ENCODE measurements around the gene MRTFA. TPM values are rescaled to one million over a fixed set of nuclear protein-coding genes. Genes with fewer than 3 reads are reported as not detected.

The MRTFA gene
- total RNA-seq, 4 donors from 2014 or later: 45.5 to 90.2 (median 78.3) TPM

DNA sequence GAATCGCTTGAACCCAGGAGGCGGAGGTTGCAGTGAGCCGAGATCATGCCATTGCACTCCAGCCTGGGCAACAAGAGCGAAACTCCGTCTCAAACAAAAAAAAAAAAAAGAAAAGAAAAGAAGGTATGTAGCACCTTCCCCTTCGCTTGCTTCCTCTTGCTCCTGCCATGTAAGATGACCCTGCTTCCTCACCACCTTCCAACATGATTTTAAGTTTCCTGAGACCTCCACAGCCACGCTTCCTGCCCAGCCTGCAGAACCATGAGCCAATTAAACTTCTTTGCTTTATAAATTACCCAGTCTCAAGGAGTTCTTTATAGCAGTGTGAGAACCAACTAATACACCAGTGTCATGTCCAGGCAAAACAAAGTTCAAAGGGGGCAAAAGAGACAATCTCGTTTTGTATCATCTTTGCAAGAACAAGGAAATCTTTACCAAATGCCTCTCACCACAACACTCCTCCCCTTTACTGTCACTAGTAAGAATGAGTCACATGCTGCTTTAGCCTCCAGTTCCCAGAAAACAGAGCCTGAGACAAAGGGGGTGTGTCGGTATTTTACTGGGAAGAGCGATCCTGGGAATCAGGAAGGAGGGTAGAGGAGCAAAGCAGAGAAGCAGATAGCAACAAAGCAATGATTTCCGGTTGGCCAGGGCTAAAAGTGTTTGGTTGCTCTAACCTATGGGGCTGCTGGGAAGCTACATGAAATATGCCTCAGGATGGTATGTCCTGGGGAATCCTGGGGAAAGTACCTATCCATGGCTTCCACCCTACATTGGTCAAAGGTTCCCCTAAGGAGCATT lies 32.3 kb upstream of the MRTFA start:
- no peak for TF ChIP-seq POLR2A (IDR thresholded peaks at IDR 0.05)
- peak; percentile 25 for TF ChIP-seq POLR2AphosphoS5 (IDR thresholded peaks at IDR 0.05)
- TF ChIP-seq, protein P1, sequence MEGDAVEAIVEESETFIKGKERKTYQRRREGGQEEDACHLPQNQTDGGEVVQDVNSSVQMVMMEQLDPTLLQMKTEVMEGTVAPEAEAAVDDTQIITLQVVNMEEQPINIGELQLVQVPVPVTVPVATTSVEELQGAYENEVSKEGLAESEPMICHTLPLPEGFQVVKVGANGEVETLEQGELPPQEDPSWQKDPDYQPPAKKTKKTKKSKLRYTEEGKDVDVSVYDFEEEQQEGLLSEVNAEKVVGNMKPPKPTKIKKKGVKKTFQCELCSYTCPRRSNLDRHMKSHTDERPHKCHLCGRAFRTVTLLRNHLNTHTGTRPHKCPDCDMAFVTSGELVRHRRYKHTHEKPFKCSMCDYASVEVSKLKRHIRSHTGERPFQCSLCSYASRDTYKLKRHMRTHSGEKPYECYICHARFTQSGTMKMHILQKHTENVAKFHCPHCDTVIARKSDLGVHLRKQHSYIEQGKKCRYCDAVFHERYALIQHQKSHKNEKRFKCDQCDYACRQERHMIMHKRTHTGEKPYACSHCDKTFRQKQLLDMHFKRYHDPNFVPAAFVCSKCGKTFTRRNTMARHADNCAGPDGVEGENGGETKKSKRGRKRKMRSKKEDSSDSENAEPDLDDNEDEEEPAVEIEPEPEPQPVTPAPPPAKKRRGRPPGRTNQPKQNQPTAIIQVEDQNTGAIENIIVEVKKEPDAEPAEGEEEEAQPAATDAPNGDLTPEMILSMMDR (IDR thresholded peaks at IDR 0.05): no peak
- no peaks in the 10 kb centered on the region for H3K27me3 ChIP-seq
- no peaks in the 10 kb centered on the region for H3K36me3 ChIP-seq
- WGBS, 2 donors (ENCODE audit: low coverage in 1 of 2): 59 to 86% methylated on average over 6 to 8 of the region's 11 CpGs
- no peak overlapping the region for H3K27ac ChIP-seq
- H3K4me1 ChIP-seq: peaks cover 0 to 38% (median 10%) of the 10 kb centered on the region in 3 donors
- no peak for ATAC-seq
- H3K4me3 ChIP-seq: no peak overlapping the region
- no peaks in the 10 kb centered on the region for H3K9me3 ChIP-seq

DNA sequence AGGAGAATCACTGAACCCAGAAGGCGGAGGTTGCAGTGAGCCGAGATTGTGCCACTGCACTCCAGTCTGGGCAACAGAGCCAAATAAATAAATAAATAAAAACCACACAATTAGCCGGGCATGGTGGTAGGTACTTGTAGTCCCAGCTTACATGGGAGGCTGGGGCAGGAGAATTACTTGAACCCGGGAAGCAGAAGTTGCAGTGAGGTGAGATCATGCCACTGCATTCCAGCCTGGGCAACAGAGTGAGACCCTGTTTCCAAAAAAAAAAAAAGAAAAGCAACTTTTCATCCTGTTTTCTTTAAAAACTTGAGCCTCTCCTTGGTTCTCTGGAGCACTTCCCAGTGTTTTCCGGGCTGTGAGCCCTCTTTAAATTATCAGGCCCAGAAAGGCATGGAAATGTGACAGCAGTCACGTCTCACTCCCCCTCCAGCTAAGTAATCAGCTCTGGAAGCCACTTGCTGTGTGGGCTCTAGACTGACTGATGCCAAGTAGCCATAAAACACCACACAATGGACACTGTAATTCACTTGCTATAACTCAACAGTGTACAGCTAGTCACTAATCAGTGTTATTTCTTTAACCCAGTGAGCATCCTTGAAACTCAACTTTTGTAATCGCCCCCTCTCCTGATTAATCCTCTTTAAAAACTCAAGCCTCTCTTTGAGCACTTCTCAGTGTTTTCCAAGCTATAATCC lies 29.8 kb upstream of the MRTFA start:
- no peak overlapping the region for H3K4me3 ChIP-seq
- peak overlapping the region in 2 of 4 donors; percentile 52 to 72 for H3K27ac ChIP-seq
- H3K36me3 ChIP-seq: no peaks in the 10 kb centered on the region
- no peaks in the 10 kb centered on the region for H3K9me3 ChIP-seq
- 36 to 37% methylated on average over 3 to 6 of the region's 7 CpGs for WGBS, 2 donors (ENCODE audit: low coverage in 1 of 2)
- ATAC-seq: no peak
- H3K4me1 ChIP-seq: peaks cover 0 to 42% (median 10%) of the 10 kb centered on the region in 3 donors
- H3K27me3 ChIP-seq: no peaks in the 10 kb centered on the region
- TF ChIP-seq EP300 (IDR thresholded peaks at IDR 0.05) (no peak), POLR2A (IDR thresholded peaks at IDR 0.05) (no peak), POLR2AphosphoS5 (IDR thresholded peaks at IDR 0.05) (no peak)
- TF ChIP-seq, protein P1 (IDR thresholded peaks at IDR 0.05): no peak

DNA sequence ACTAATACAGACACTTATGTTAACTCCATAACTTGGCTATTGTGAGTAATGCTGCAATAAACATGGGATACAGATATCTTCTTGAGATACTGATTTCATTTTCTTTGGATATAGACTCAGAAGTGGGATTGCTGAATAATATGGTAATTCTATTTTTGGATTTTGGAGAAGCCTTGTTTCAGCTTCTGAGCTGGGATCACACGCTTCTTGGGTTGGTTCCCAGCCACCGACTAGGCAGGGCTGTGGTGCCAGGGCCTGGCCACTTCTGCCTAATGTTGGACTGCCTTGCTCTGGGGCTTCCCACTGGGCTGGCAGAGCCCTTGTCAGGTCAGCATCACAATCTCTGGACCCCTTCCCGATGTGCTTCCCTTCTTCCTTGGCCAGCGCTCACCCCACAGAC lies 28.8 kb upstream of the MRTFA start:
- no peak for ATAC-seq
- TF ChIP-seq POLR2A (IDR thresholded peaks at IDR 0.05): no peak
- TF ChIP-seq POLR2AphosphoS5 (IDR thresholded peaks at IDR 0.05): no peak
- TF ChIP-seq, protein P1 (IDR thresholded peaks at IDR 0.05): no peak
- TF ChIP-seq EP300 (IDR thresholded peaks at IDR 0.05): no peak
- Histone ChIP-seq H3K4me3 (no peak overlapping the region), H3K27ac (peak overlapping the region in 3 of 4 donors; percentile 52 to 72 (median 54)), H3K27me3 (no peaks in the 10 kb centered on the region), H3K4me1 (peaks cover 0 to 42% (median 10%) of the 10 kb centered on the region in 3 donors), H3K9me3 (no peaks in the 10 kb centered on the region), H3K36me3 (no peaks in the 10 kb centered on the region)
- WGBS, 2 donors (ENCODE audit: low coverage in 1 of 2): 17% methylated on average over 3 of the region's 4 CpGs; no CpG with 5 or more reads in 1 of the 2 donors

DNA sequence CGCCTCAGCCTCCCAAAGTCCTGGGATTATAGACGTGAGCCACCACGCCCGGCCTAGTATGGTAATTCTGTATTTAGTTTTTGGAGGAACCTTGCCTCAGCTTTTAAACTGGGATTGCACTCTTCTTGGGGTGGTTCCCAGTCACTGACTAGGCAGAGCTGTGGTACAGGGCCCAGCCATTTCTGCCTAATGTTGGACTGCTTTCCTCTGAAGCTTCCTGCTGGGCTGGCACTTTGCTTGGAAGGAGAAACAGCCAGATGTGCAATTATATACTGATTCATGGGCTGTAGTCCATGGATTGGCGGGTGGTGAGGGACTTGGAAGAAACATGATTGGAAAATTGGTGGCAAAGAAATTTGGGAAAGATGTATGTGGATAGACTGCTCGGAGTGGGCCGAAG lies 25.2 kb upstream of the MRTFA start:
- Histone ChIP-seq H3K4me3 (no peak overlapping the region), H3K27me3 (no peaks in the 10 kb centered on the region), H3K36me3 (no peaks in the 10 kb centered on the region), H3K9me3 (no peaks in the 10 kb centered on the region), H3K4me1 (peaks cover 0 to 27% (median 10%) of the 10 kb centered on the region in 3 donors), H3K27ac (no peak overlapping the region)
- WGBS, 2 donors (ENCODE audit: low coverage in 1 of 2): 50 to 95% methylated on average over 1 to 7 of the region's 7 CpGs
- no peak for ATAC-seq
- TF ChIP-seq, protein P1 (IDR thresholded peaks at IDR 0.05): no peak
- no peak for TF ChIP-seq POLR2AphosphoS5 (IDR thresholded peaks at IDR 0.05)
- TF ChIP-seq POLR2A (IDR thresholded peaks at IDR 0.05): no peak
- no peak for TF ChIP-seq EP300 (IDR thresholded peaks at IDR 0.05)
